HG03439 (cell line): ENCODE measurements around the gene STAG1.
"Not testable (repeated sequence)": the region's sequence is repeated elsewhere in the genome, so short reads cannot be mapped to it uniquely, and the experiment has no call there.

ENCODE experiments used
- ATAC-seq: cut with Tn5 transposase; IDR thresholded peaks from one replicate; pipeline ENCODE4 v1.9.1; 2021; ENCODE audit warnings: mild to moderate bottlenecking, moderate library complexity; ENCODE audit not compliant: unreplicated experiment

The STAG1 gene

DNA sequence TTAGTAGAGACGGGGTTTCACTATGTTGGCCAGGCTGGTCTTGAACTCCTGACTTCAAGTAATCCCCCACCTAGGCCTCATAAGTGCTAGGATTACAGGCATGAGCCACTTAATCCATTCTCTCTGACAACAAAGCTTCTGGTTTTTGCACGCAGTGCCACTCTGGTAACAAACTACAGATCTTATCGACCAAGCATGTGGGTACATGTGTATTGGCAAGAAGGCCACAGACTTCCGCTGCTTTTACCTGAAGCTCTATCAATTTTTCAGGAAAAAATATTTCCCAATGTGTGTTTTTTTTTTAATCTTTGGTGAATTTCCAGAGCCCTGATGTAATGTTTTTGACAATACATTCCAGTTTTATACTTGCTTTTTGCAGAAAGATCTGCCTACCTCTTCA is 319.5 kb downstream of the STAG1 start:
- no peak for ATAC-seq

- no peak for ATAC-seq
Observed at GRCh38 chr3:136428167-136428566, 324.0 kb downstream of the STAG1 start.

DNA sequence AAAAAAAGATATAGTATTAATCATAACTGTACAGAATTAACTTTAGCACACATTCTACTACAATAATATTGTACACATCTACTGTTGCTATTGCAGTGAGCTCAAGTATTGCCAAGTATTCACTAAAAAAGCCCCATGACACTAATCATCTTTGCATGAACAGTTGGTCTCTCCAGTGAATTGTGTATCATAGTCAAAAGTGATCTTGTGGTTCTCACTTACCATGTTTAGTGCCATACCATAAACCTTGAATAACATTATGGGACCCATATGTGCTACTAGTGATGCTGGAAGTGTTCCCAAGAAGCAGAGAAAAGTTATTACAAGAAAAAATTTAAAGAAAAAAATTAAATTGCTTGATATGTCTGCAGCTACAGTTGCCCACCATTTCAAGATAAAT is 324.9 kb downstream of the STAG1 start:
- no peak for ATAC-seq

DNA sequence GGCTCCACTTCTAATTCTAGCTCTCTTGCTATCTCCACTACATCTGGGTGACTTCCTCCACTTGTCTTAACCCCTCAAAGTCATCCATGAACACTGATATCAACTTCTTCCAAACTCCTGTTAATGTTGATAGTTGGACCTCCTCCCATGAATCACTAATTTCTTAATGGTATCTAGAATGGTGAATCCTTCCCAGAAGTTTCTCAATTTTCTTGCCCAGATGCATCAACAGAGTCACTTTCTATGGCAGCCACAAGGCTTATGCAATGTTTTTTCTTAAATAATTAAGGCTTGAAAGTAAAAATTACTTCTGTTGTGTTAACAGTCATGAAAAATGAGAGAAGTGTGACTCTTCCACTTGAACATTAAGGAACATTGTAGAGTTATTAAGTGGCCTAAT is 337.7 kb downstream of the STAG1 start:
- no peak for ATAC-seq

DNA sequence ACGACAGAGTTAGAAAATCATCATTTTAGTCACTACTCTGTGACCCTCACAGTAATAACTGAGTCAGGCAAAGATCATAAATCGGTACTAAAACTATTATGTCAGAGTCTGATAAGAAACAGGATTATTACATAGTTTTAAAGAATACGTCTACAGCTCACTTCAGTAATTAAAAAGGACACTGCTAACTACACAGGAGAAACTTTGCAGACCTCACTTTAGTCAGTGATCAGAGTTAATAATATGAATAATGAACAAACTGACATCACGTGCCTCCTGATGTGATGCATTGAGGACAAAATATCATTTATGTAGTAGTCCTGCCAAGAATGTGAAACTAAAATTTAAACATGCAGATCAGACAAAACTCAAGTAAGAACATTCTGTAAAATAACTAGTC is 339.9 kb downstream of the STAG1 start:
- ATAC-seq, result no peak

- no peak for ATAC-seq
Observed at GRCh38 chr3:136409549-136409948, 342.6 kb downstream of the STAG1 start.

DNA sequence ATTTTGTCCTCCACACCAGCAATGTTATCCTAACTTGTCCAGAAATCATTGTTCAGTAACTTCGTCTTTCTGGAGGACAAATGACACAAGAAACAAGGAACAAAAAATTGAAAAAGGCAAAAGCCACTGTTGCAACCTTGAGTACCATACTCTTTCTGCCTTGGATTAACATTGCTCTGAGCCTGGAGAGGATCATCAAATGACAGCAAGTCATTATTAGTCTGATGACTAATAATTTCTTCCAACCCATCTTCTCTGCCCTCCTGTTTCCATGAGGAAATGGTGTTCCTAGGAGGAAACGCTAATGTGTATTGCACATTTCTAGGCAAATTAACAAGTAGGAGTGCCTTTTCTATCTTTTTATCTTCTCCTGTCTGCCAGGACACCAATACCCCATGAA is 348.1 kb downstream of the STAG1 start:
- ATAC-seq, result no peak

DNA sequence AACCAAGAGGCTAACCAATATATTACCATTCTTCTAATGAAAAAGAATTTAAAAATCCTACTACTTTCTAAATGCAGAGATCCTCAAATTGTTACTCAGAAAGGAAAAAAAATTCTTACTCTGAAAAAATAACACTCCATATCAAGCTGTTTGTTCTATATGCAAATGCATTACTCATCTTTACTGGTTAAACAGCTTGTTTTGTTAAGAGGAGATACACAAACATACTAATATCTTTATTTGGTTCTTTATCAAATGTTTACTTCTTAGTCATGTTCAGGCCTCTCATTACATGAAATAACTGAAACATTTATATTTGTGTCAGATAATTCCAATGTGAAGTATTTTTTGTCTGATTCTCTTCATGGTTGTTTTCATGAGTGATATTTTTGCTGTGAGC is 355.3 kb downstream of the STAG1 start:
- no peak for ATAC-seq

DNA sequence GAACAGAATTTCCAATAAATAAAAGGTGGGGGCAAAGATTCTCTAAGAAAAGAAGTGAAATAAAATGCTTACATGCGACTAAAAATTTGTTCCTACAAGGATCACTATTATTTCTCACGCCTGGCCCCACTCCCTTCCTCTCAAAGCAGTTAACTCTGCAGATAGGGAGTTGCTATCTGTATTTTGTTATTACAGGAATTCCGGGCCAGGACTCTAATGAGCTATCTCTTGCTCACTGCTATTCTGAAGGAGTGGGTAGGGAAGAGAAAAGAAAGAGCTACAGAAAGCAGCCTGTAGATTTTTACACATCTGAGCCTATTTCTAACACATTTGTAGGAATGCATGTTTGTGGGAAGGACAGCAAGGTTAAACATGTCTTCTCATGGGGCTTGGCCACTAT is 361.6 kb downstream of the STAG1 start:
- no peak for ATAC-seq

- no peak for ATAC-seq
Observed at GRCh38 chr3:136387031-136387430, 365.1 kb downstream of the STAG1 start.

- ATAC-seq, result no peak
Observed at GRCh38 chr3:136385457-136385856, 366.7 kb downstream of the STAG1 start.

DNA sequence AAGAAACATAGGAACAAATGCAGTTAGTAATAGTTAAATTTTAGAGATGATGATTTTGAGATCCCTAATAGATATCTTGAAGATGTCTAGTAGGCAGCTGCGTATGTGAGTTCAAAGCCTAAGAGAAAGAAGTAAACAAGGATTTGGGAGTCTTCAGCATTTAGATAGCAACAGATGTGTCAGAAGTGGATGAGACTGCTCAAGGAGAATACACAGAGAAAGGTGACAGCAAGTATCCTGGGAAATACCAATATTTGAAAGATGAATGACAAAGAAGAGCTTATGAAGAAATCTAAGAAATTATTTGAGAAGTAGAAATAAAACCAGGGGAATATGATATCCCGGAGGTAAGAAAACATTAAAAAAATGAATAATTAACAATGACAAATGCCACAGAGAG is 371.1 kb downstream of the STAG1 start:
- ATAC-seq, result no peak

GRCh38 chr3:136380530-136380929 is 371.6 kb downstream of the STAG1 start:
- ATAC-seq, result no peak

DNA sequence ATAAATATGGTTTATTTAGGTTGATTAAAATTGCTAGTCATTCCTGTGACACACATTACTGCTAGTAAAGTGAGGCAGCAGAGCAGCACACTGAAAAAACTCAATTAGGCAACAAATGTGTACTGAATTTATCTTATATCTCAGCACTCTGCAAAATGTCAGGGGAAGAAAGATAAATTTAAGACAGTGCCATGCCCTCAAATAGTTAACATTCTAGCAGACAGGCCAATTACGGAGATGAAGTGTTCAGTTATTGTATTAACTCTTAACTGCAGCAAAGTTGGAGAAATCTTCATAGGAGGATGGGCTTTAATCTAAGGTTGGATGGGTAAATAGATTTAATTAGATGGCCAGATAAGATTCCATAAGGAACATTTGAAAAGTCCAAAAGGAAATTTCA is 374.2 kb downstream of the STAG1 start:
- no peak for ATAC-seq

DNA sequence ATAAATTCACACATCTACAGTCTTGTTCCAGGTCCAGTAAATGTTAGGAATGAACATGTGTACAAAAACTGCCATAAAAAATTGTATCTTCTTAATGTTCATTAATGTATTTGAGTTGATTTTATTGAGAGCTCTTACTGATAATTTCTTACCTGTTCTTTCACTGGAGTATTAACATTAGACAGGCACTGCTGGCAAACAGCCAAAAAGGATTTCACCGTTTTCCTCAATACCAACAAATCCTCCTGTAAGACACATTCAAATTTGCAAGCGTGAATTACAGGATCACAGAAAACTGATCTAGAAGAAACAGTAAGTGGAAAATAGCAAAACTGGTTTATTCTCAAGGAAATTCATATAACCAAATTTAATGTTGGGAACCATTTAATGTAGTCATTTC is 374.7 kb downstream of the STAG1 start:
- ATAC-seq, result no peak

- ATAC-seq, result not testable (repeated sequence)
Observed at GRCh38 chr3:136375800-136376199, 376.4 kb downstream of the STAG1 start.

DNA sequence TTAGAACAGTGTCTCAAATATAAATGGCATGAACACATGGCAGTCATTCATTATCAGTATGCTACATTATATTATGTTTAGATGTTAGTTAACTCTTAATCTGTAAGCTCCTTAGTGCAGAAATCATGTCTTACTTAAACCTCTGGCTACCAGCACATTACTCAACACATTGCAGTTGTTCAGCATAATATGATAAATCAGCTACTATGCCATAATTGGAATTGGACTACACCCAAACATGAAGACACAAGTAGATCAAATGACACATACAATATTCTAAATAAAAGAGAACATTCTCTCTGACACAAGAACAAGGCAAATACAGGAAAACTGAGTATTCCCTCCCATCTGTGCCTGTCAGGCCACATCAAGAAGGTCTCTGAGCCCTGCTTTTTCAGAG is 385.9 kb downstream of the STAG1 start:
- no peak for ATAC-seq

DNA sequence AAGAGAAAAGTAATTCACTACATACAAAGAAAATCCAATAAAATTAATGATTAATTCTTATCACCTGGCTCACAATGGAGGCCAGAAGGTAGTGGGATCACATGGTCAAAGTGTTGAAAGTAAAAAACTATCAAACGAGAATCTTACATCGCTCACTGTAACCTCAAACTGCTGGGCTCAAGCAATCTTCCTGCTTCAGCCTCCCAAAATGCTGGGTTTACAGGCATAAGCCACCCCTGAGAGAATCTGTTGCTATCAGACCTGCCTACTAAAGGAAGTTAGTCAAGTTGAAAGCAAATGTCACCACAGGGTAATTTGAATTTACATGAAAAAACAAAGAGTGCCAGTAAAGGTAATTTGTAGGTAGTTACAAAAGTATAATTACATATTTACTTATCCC is 398.7 kb downstream of the STAG1 start:
- no peak for ATAC-seq

GRCh38 chr3:136351905-136352304 is 400.3 kb downstream of the STAG1 start:
- no peak for ATAC-seq

- no peak for ATAC-seq
Observed at GRCh38 chr3:136351351-136351750, 400.8 kb downstream of the STAG1 start.

- ATAC-seq, result no peak
Observed at GRCh38 chr3:136350557-136350956, 401.6 kb downstream of the STAG1 start.

DNA sequence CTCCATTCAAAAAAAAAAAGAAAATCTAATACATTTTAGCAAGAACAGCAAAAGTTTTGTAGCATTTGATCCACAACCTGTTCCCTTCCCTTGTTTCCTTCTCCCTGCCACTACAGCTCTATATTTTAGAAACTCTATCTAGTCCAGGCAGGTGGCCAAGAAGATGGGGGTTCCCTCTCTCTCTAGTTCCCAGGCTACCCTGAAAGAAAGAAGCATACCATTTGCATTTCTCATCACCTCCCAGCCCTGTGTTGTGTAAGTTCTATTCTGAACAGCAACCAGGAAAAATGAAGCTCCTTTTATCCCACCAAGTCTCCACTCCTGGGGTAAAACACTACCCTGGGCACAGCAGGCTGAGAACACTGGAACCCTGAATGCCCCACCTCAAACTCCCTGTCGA is 402.0 kb downstream of the STAG1 start:
- no peak for ATAC-seq

DNA sequence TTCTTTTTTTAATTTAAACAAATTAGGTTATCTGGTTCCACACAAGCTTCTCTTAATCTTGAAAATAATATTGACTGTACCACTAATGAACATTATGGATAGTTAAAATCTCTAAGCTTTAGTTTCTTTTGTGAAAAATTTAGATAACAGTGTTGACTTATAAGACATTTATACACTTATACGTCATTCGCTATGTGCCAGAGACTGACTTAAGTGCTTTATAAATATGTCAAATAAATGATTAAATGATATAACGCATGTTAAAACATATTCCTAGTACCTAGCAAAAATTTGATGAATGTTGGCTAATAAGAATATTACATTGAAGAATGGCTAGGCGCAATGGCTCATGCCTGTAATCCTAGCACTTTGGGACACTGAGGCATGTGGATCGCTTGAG is 405.7 kb downstream of the STAG1 start:
- ATAC-seq, result no peak
